CD4-positive, alpha-beta memory T cell (primary cell): Measurements from ENCODE around the gene HSD17B4. TPM values are rescaled to one million over a fixed set of nuclear protein-coding genes. Genes with fewer than 3 reads are reported as not detected.
A peak's percentile ranks its signal among the peaks of the same experiment; 100 is the strongest.
"Not testable (repeated sequence)": the region's sequence is repeated elsewhere in the genome, so short reads cannot be mapped to it uniquely, and the experiment has no call there.

Experiments used
- CTCF ChIA-PET: fragments of 350-600 bp; sonication (Branson Sonifier 250); formaldehyde crosslinking; loops from one replicate; lab custom pipeline; 2021; ENCODE audit warnings: inconsistent platforms; ENCODE audit not compliant: partially characterized antibody; lab: Charles Lee
- POLR2A ChIA-PET: fragments of 350-600 bp; sonication (Branson Sonifier 250); formaldehyde crosslinking; loops from one replicate; lab custom pipeline; 2021; ENCODE audit not compliant: partially characterized antibody; lab: Charles Lee
- DNase-seq, 5 donors: peaks; one replicate each; pipeline versions ENCODE4 v3.0.0 to v3.0.0-alpha.2; 2020 to 2022; ENCODE audit warnings: mixed read lengths in 1 of 5
- H3K27ac ChIP-seq: one replicate; pipeline ENCODE4 v1.7.0; 2013; ENCODE audit warnings: low read depth, low read length
- H3K27me3 ChIP-seq: 2 replicates; pipeline ENCODE4 v1.7.0; 2013; ENCODE audit warnings: mild to moderate bottlenecking, low read length, moderate library complexity; ENCODE audit not compliant: insufficient read depth
- H3K36me3 ChIP-seq: 2 replicates; pipeline ENCODE4 v1.7.0; 2013; ENCODE audit warnings: mild to moderate bottlenecking, low read length, moderate library complexity; ENCODE audit not compliant: insufficient read depth
- H3K4me1 ChIP-seq: 2 replicates; pipeline ENCODE4 v1.7.0; 2013; ENCODE audit warnings: mild to moderate bottlenecking, low read length, moderate library complexity; ENCODE audit not compliant: insufficient read depth
- H3K4me3 ChIP-seq, 2 donors: one replicate each; pipeline ENCODE4 v1.7.0; 2013; ENCODE audit warnings: low read length in 2 of 2, mild to moderate bottlenecking in 1 of 2
- H3K9me3 ChIP-seq, 2 donors: one replicate each; pipeline ENCODE4 v1.7.0; 2013; ENCODE audit warnings: low read length in 2 of 2, control low read depth in 1 of 2; ENCODE audit not compliant: control insufficient read depth in 1 of 2
- H3K27ac Mint-ChIP-seq, 7 donors: one replicate each; pipeline ENCODE4 v1.8.0; 2020 to 2021; ENCODE audit warnings: mixed read lengths in 7 of 7, mild to moderate bottlenecking in 6 of 7, inconsistent platforms in 3 of 7, moderate library complexity in 3 of 7
- H3K27me3 Mint-ChIP-seq, 2 donors: one replicate each; pipeline ENCODE4 v1.8.0; 2020 to 2021; ENCODE audit warnings: mixed read lengths in 2 of 2
- H3K36me3 Mint-ChIP-seq, 2 donors: one replicate each; pipeline ENCODE4 v1.8.0; 2020 to 2021; ENCODE audit warnings: mixed read lengths in 2 of 2, inconsistent platforms in 1 of 2, mild to moderate bottlenecking in 1 of 2
- H3K4me1 Mint-ChIP-seq, 4 donors: one replicate each; pipeline ENCODE4 v1.8.0; 2020 to 2021; ENCODE audit warnings: mixed read lengths in 4 of 4, mild to moderate bottlenecking in 1 of 4
- H3K4me3 Mint-ChIP-seq, 8 donors: one replicate each; pipeline ENCODE4 v1.8.0; 2020 to 2021; ENCODE audit warnings: mixed read lengths in 8 of 8, mild to moderate bottlenecking in 7 of 8, moderate library complexity in 6 of 8, inconsistent platforms in 3 of 8
- H3K9me3 Mint-ChIP-seq, 8 donors: one replicate each; pipeline ENCODE4 v1.8.0; 2020 to 2021; ENCODE audit warnings: mixed read lengths in 8 of 8, mild to moderate bottlenecking in 5 of 8, inconsistent platforms in 3 of 8, moderate library complexity in 1 of 8
- intact Hi-C: fragments of 100-400 bp; cut with micrococcal nuclease; formaldehyde crosslinking; loops from one replicate; pipeline ENCODE4 v1.15.1; 2023
- polyA plus RNA-seq, 2 donors: library from polyadenylated mRNA; unstranded; fragments of 300-500 nt; fragmentation: Illumina TruSeq; gene quantifications; one replicate each; pipeline ENCODE4 v1.2.3, GENCODE V29; 2021
- total RNA-seq, 2 experiments: library from RNA; stranded (reverse); gene quantifications; one replicate each; pipeline ENCODE4 v1.2.3, GENCODE V29; 2021

The HSD17B4 gene
- total and polyA plus RNA-seq, 4 experiments from 2014 or later, result 52.8 to 79.1 (median 66.8) TPM

DNA sequence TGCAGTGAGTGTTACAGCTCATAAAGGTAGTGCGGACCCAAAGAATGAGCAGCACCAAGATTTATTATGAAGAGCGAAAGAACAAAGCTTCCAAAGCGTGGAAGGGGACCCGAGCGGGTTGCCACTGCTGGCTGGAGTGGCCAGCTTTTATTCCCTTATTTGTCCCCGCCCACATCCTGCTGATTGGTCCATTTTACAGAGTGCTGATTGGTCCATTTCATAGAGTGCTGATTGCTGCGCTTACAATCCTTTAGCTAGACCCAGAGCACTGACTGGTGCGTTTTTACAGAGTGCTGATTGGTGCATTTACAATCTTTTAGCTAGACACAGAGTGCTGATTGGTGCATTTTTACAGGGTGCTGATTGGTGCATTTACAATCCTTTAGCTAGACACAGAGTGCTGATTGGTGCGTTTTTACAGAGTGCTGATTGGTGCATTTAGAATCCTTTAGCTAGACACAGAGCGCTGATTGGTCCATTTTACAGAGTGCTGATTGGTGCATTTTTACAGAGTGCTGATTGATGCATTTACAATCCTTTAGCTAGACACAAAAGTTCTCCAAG is 19.5 kb upstream of the HSD17B4 start:
- POLR2A ChIA-PET, H3K4me3 ChIP-seq, DNase-seq, H3K27me3 ChIP-seq, H3K36me3 ChIP-seq, H3K9me3 ChIP-seq, H3K36me3 Mint-ChIP-seq, H3K4me3 Mint-ChIP-seq, intact Hi-C loops, H3K4me1 Mint-ChIP-seq, H3K9me3 Mint-ChIP-seq, H3K27ac Mint-ChIP-seq, H3K27ac ChIP-seq, H3K4me1 ChIP-seq: not testable (repeated sequence)
- CTCF ChIA-PET, result interaction anchor here (1.2 to 3.4 kb wide), 3 partner anchors 22 to 444 kb away, joined by 4 to 33 read pairs (median 8); partner anchors contain the start of gene DTWD2
- H3K27me3 Mint-ChIP-seq, result peaks cover 19 to 23% of the 10 kb centered on the region in 2 donors

DNA sequence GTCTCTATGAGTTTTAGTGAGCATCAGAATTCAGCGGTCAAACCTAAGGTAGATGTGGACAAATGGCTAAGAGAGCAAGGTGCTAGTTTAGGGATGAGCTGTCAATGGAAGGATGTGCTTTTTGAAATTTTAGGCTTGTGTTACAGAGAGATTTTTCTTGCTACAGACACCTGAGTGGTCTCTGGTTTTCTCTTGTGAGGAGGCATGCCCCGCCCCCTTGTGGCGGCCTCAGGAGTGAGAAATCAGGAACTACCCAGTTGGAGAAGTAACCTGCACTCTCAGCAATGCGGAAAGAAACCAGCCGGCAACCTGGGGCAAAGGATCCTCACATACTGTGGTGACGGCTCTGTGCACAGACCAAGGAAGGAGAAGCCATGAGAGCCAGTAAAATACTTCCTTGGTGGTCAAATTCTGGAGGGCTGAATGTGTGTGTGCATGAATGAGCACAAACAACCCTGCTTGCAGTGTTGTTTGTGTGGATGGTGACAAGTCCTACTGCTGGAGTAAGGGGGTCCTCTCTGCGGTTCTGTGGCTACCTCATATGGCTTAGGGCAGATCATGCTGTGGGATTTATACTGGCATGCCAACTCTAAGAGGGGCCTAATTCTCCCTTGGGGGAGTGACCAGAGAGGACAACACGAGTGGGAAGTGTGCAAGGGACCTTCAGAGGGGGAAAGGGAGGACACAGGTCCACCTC is 16.7 kb upstream of the HSD17B4 start:
- H3K27ac ChIP-seq, result no peak overlapping the region
- ChIA-PET CTCF (interaction anchor here (0.7 to 3.4 kb wide), 28 partner anchors 9 to 473 kb away, joined by 3 to 50 read pairs (median 4); partner anchors contain the start of genes DMXL1 and DTWD2), POLR2A (no interaction called here)
- no peaks in the 10 kb centered on the region for H3K9me3 ChIP-seq
- Mint-ChIP-seq H3K4me3 (peak overlapping the region in 1 of 8 donors; percentile 18), H3K9me3 (peaks cover 0 to 8% (median 1%) of the 10 kb centered on the region in 8 donors), H3K4me1 (peaks cover 3 to 8% (median 8%) of the 10 kb centered on the region in 4 donors), H3K36me3 (no peaks in the 10 kb centered on the region), H3K27ac (no peak overlapping the region), H3K27me3 (peaks cover 25 to 37% of the 10 kb centered on the region in 2 donors)
- no peak overlapping the region for H3K4me3 ChIP-seq
- peak; percentile 61 to 73 (median 64) for DNase-seq
- H3K36me3 ChIP-seq, result no peaks in the 10 kb centered on the region
- no peaks in the 10 kb centered on the region for H3K4me1 ChIP-seq
- intact Hi-C loops, result loop anchor here (1.0 kb wide), 2 partner anchors 413 to 447 kb away; partner anchors contain the start of gene DTWD2
- H3K27me3 ChIP-seq, result no peaks in the 10 kb centered on the region

DNA sequence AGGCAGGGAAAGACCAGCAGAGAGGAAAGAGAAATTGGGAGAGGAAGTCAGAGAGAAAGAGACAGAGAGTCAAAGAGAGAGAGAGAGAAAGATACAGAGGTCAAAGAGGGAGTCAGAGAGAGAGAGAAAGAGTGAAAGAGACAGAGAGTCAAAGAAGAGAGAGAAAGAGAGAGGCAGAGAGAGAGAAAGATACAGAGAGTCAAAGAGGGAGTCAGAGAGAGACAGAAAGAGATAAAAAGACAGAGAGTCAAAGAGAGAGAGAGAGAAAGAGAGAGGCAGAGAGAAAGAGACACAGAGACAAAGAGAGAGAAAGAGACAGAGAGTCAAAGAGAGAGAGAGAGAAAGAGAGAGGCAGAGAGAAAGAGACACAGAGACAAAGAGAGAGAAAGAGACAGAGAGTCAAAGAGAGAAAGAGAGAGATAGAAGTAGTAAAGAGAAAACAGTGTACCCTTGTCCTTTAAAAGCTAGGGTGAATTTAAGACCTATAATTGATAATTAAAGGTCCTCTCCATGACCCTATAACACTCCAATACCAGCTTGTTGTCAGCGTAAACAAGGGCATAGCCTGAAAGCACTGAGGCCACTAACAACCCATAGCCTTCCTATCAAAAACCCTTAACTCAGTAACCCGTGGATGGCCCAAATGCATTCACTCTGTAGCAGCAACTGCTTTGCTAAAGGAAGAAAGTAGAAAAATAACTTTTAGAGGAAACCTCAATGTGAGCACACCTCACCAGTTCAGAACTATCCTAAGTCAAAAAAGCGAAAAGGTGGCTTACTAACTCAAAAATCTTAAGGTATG is 14.3 kb upstream of the HSD17B4 start:
- intact Hi-C loops, H3K9me3 ChIP-seq, H3K4me1 ChIP-seq, POLR2A ChIA-PET, H3K27me3 ChIP-seq, H3K9me3 Mint-ChIP-seq, H3K36me3 Mint-ChIP-seq, H3K4me3 ChIP-seq, H3K36me3 ChIP-seq, H3K27ac ChIP-seq, DNase-seq, H3K4me3 Mint-ChIP-seq, H3K4me1 Mint-ChIP-seq: not testable (repeated sequence)
- peak overlapping the region in 2 of 7 donors; percentile 50 to 81 for H3K27ac Mint-ChIP-seq
- H3K27me3 Mint-ChIP-seq, result peaks cover 25 to 30% of the 10 kb centered on the region in 2 donors
- CTCF ChIA-PET, result interaction anchor here (1.4 to 2.8 kb wide), 2 partner anchors 26 to 450 kb away, joined by 4 to 11 read pairs; partner anchors contain the start of gene DTWD2

DNA sequence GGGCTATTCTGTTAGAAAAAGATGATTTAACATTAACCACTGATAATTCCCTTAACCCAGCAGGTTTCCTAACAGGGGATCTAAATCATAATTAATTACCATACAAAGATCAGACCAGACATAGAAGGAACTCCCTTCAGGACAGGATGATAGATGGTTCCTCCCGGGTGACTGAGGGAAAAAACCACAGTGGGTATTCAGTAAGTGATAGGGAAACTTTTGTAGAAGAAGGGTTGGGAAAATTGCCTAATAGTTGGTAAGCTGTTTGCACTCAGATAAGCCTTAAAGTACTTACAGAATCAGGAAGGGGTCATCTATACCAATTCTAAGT is 13.7 kb upstream of the HSD17B4 start:
- H3K4me1 Mint-ChIP-seq, H3K4me3 ChIP-seq, POLR2A ChIA-PET, H3K4me1 ChIP-seq, H3K9me3 ChIP-seq, H3K27ac ChIP-seq, H3K9me3 Mint-ChIP-seq, H3K36me3 ChIP-seq, H3K27me3 ChIP-seq, intact Hi-C loops, DNase-seq, H3K36me3 Mint-ChIP-seq: not testable (repeated sequence)
- Mint-ChIP-seq H3K4me3 (peak overlapping the region in 6 of 8 donors; percentile 81 to 88 (median 85)), H3K27ac (peak overlapping the region in 1 of 7 donors; percentile 39), H3K27me3 (peaks cover 25 to 30% of the 10 kb centered on the region in 2 donors)
- CTCF ChIA-PET, result interaction anchor here (1.4 to 2.8 kb wide), 2 partner anchors 27 to 450 kb away, joined by 4 to 11 read pairs; partner anchors contain the start of gene DTWD2

DNA sequence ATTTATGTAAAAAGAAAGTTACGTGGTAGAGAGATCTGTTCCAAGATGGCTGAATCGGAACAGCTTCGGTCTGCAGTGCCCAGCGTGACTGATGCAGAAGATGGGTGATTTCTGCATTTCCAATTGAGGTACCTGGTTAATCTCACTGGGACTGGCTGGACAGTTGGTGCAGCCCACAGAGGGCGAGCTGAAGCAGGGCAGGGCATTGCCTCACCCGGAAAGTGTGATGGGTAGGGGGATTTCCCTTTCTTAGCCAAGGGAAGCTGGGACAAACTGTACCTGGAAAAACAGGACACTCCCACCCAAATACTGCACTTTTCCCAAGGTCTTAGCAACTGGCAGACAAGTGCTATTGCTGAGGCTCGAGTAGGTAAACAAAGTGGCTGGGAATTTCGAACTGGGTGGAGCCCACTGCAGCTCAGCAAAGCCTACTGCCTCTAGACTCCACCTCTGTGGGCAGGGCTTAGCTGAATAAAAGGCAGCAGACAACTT is 13.1 kb upstream of the HSD17B4 start:
- DNase-seq, result no peak
- Histone ChIP-seq H3K27me3 (no peaks in the 10 kb centered on the region), H3K4me1 (no peaks in the 10 kb centered on the region), H3K4me3 (peak overlapping the region; percentile 23 to 41), H3K27ac (no peak overlapping the region), H3K9me3 (no peaks in the 10 kb centered on the region), H3K36me3 (no peaks in the 10 kb centered on the region)
- H3K9me3 Mint-ChIP-seq, result peaks cover 0 to 9% (median 1%) of the 10 kb centered on the region in 8 donors
- peaks cover 3 to 8% (median 8%) of the 10 kb centered on the region in 4 donors for H3K4me1 Mint-ChIP-seq
- H3K27ac Mint-ChIP-seq, result peak overlapping the region in 3 of 7 donors; percentile 32 to 64 (median 39)
- H3K4me3 Mint-ChIP-seq, result peak overlapping the region; percentile 81 to 88 (median 85)
- intact Hi-C loops, result no loop called here
- peaks cover 25 to 30% of the 10 kb centered on the region in 2 donors for H3K27me3 Mint-ChIP-seq
- H3K36me3 Mint-ChIP-seq, result no peaks in the 10 kb centered on the region
- ChIA-PET CTCF (interaction anchor here (0.6 to 2.8 kb wide), 5 partner anchors 10 to 541 kb away, joined by 3 to 11 read pairs (median 4); partner anchors contain the start of gene DTWD2), POLR2A (no interaction called here)

DNA sequence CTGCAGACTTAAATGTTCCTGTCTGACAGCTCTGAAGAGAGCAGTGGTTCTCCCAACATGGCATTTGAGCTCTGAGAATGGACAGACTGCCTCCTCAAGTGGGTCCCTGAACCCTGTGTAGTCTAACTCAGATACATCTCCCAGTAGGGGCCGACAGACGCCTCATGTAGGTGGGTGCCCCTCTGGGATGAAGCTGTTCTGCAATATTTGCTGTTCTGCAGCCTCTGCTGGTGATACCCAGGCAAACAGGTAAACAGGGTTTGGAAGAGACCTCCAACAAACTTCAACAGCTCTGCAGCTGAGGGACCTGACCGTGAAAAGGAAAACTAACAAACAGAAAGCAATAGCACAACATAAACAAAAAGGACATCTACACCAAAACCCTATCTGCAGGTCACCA is 12.7 kb upstream of the HSD17B4 start:
- intact Hi-C loops, H3K9me3 ChIP-seq, DNase-seq, H3K27ac Mint-ChIP-seq, H3K36me3 Mint-ChIP-seq, H3K36me3 ChIP-seq, H3K4me1 ChIP-seq, H3K4me1 Mint-ChIP-seq, POLR2A ChIA-PET, H3K27me3 ChIP-seq, H3K27ac ChIP-seq, H3K4me3 ChIP-seq: not testable (repeated sequence)
- H3K9me3 Mint-ChIP-seq, result peaks cover 0 to 10% (median 2%) of the 10 kb centered on the region in 8 donors
- H3K27me3 Mint-ChIP-seq, result peaks cover 25 to 30% of the 10 kb centered on the region in 2 donors
- CTCF ChIA-PET, result interaction anchor here (0.6 to 2.8 kb wide), 5 partner anchors 10 to 541 kb away, joined by 3 to 11 read pairs (median 4); partner anchors contain the start of gene DTWD2
- peak overlapping the region in 5 of 8 donors; percentile 83 to 88 (median 86) for H3K4me3 Mint-ChIP-seq
